HG03103 (cell line): ENCODE data around the gene UBA1.
A peak's percentile ranks its signal among the peaks of the same experiment; 100 is the strongest.

Source experiments
- ATAC-seq: cut with Tn5 transposase; IDR thresholded peaks from one replicate; pipeline ENCODE4 v1.9.1; 2021; ENCODE audit warnings: low read depth; ENCODE audit not compliant: unreplicated experiment

UBA1 gene

GRCh38 chrX:47193475-47194193, at the start of gene UBA1:
TSS of gene UBA1 (plus strand) at chrX:47193829. CDS start at chrX:47198803, 4,974 bp downstream.
- peak; percentile 44 for ATAC-seq

GRCh38 chrX:47143894-47144625, 49.6 kb upstream of the UBA1 start:
- ATAC-seq, result peak; percentile 8

GRCh38 chrX:47144626-47145394, 48.8 kb upstream of the UBA1 start, which contains the start of the genes NDUFB11 and RBM10:
TSS of gene NDUFB11 (minus strand) at chrX:47144702. CDS start at chrX:47144679, 23 bp downstream.
TSS of gene RBM10 (plus strand) at chrX:47145221. CDS start at chrX:47147482, 2,261 bp downstream.
- ATAC-seq, result peak; percentile 70

GRCh38 chrX:47145395-47146120, 48.1 kb upstream of the UBA1 start:
- peak; percentile 12 for ATAC-seq

GRCh38 chrX:47146121-47146935, 47.3 kb upstream of the UBA1 start:
- no peak for ATAC-seq

GRCh38 chrX:47146936-47147859, 46.4 kb upstream of the UBA1 start:
- no peak for ATAC-seq

GRCh38 chrX:47148946-47149345, 44.7 kb upstream of the UBA1 start:
- ATAC-seq, result no peak

- ATAC-seq, result no peak
Observed at GRCh38 chrX:47151435-47151834, 42.2 kb upstream of the UBA1 start.

GRCh38 chrX:47156611-47157520, 36.8 kb upstream of the UBA1 start:
- no peak for ATAC-seq

- no peak for ATAC-seq
Observed at GRCh38 chrX:47158131-47158530, 35.5 kb upstream of the UBA1 start.

GRCh38 chrX:47158781-47159180, 34.8 kb upstream of the UBA1 start:
- ATAC-seq, result no peak

- ATAC-seq, result no peak
Observed at GRCh38 chrX:47160781-47161180, 32.8 kb upstream of the UBA1 start.

GRCh38 chrX:47162927-47163583, 30.6 kb upstream of the UBA1 start:
- no peak for ATAC-seq

- ATAC-seq, result no peak
Observed at GRCh38 chrX:47164420-47164819, 29.2 kb upstream of the UBA1 start.

GRCh38 chrX:47166126-47166525, 27.5 kb upstream of the UBA1 start:
- no peak for ATAC-seq

GRCh38 chrX:47168495-47169073, 25.0 kb upstream of the UBA1 start:
- no peak for ATAC-seq

- ATAC-seq, result no peak
Observed at GRCh38 chrX:47169273-47169672, 24.4 kb upstream of the UBA1 start.
